Activated CD8-positive, alpha-beta memory T cell treated with anti-CD3 and anti-CD28 coated beads, Interleukin-2, amount 50 U/mL, for 1 hour (primary cell): ENCODE data around the gene CFAP97D2.
A peak's percentile ranks its signal among the peaks of the same experiment; 100 is the strongest.
"Not testable (repeated sequence)": the region's sequence is repeated elsewhere in the genome, so short reads cannot be mapped to it uniquely, and the experiment has no call there.

Experiments used
- DNase-seq: peaks from one replicate; pipeline ENCODE4 v3.0.0-alpha.2; 2020; ENCODE audit errors: extremely low read depth

The CFAP97D2 gene

GRCh38 chr13:114179087-114179658 lies at the start of gene CFAP97D2:
Gene CFAP97D2, plus strand, starts transcription at chr13:114179257. Its CDS starts 74 bp downstream, at chr13:114179331.
- no peak for DNase-seq

- no peak for DNase-seq
Measured at GRCh38 chr13:114129649-114130062, 49.4 kb upstream of the CFAP97D2 start.

GRCh38 chr13:114130131-114130836 lies 48.8 kb upstream of the CFAP97D2 start:
- no peak for DNase-seq

GRCh38 chr13:114130837-114131582 lies 48.0 kb upstream of the CFAP97D2 start:
- no peak for DNase-seq

GRCh38 chr13:114131583-114132418 lies 47.3 kb upstream of the CFAP97D2 start:
- DNase-seq, result no peak

GRCh38 chr13:114132419-114133121 lies 46.5 kb upstream of the CFAP97D2 start, which contains the start of gene RASA3:
Gene RASA3, minus strand, starts transcription at chr13:114132623. Its CDS starts 134 bp downstream, at chr13:114132489.
- DNase-seq, result no peak

- not testable (repeated sequence) for DNase-seq
Measured at GRCh38 chr13:114133126-114133525, 45.9 kb upstream of the CFAP97D2 start.

- DNase-seq, result not testable (repeated sequence)
Measured at GRCh38 chr13:114133552-114133951, 45.5 kb upstream of the CFAP97D2 start.

GRCh38 chr13:114134111-114134943 lies 44.7 kb upstream of the CFAP97D2 start:
- DNase-seq, result no peak

GRCh38 chr13:114134944-114135610 lies 44.0 kb upstream of the CFAP97D2 start:
- no peak for DNase-seq

GRCh38 chr13:114135731-114136171 lies 43.3 kb upstream of the CFAP97D2 start:
- DNase-seq, result no peak

- no peak for DNase-seq
Measured at GRCh38 chr13:114136576-114136975, 42.5 kb upstream of the CFAP97D2 start.

GRCh38 chr13:114140131-114140905 lies 38.7 kb upstream of the CFAP97D2 start:
- DNase-seq, result no peak

GRCh38 chr13:114140906-114141250 lies 38.2 kb upstream of the CFAP97D2 start:
- DNase-seq, result no peak

- no peak for DNase-seq
Measured at GRCh38 chr13:114141261-114141996, 37.6 kb upstream of the CFAP97D2 start.

GRCh38 chr13:114142137-114142550 lies 36.9 kb upstream of the CFAP97D2 start:
- DNase-seq, result no peak

GRCh38 chr13:114142640-114143490 lies 36.2 kb upstream of the CFAP97D2 start:
- peak; percentile 71 for DNase-seq
